ENCODE data around the gene VARS2.
"Not testable (repeated sequence)": the region's sequence is repeated elsewhere in the genome, so short reads cannot be mapped to it uniquely, and the experiment has no call there.

VARS2 gene

GRCh38 chr6:30914076-30914853 is at the start of gene VARS2:
Gene VARS2 (plus strand): TSS chr6:30914238. CDS start chr6:30914837, 599 bp downstream.
- peak; percentile 76 to 94 for DNase-seq

GRCh38 chr6:30864325-30864724 is 49.7 kb upstream of the VARS2 start:
- no peak for DNase-seq

- DNase-seq, result not testable (repeated sequence)
Observed at GRCh38 chr6:30869241-30869749, 44.7 kb upstream of the VARS2 start.

GRCh38 chr6:30870546-30870945 is 43.5 kb upstream of the VARS2 start:
- no peak for DNase-seq

- DNase-seq, result no peak
Observed at GRCh38 chr6:30871592-30872183, 42.4 kb upstream of the VARS2 start.

- DNase-seq, result no peak
Observed at GRCh38 chr6:30873137-30873640, 40.8 kb upstream of the VARS2 start.

- not testable (repeated sequence) for DNase-seq
Observed at GRCh38 chr6:30873795-30874194, 40.2 kb upstream of the VARS2 start.

GRCh38 chr6:30875244-30876038 is 38.6 kb upstream of the VARS2 start:
- peak; percentile 92 to 94 for DNase-seq

GRCh38 chr6:30876039-30876730 is 37.9 kb upstream of the VARS2 start:
- DNase-seq, result no peak

- DNase-seq, result peak; percentile 69 to 94
Observed at GRCh38 chr6:30877419-30878262, 36.4 kb upstream of the VARS2 start.

GRCh38 chr6:30879684-30880427 is 34.2 kb upstream of the VARS2 start:
- no peak for DNase-seq

- DNase-seq, result peak in 1 of 2 experiments; percentile 28
Observed at GRCh38 chr6:30880698-30881252, 33.3 kb upstream of the VARS2 start.

GRCh38 chr6:30881392-30882203 is 32.4 kb upstream of the VARS2 start:
- DNase-seq, result no peak

- peak in 1 of 2 experiments; percentile 60 for DNase-seq
Observed at GRCh38 chr6:30882204-30882758, 31.8 kb upstream of the VARS2 start.

- DNase-seq, result peak; percentile 67 to 88
Observed at GRCh38 chr6:30882759-30883684, 31.0 kb upstream of the VARS2 start.

- DNase-seq, result peak; percentile 62 to 88
Observed at GRCh38 chr6:30883685-30884520, 30.1 kb upstream of the VARS2 start, which contains the start of gene DDR1. Gene DDR1 (plus strand): TSS chr6:30884519. CDS start chr6:30888730, 4,211 bp downstream.
